HepG2 (cell line): Measurements from ENCODE around the gene ABCC12. TPM values are rescaled to one million over a fixed set of nuclear protein-coding genes. Genes with fewer than 3 reads are reported as not detected.

Experiments
- CEBPB ChIP-seq: IDR thresholded peaks from 2 replicates; pipeline ENCODE4 v1.6.1; 2011; ENCODE audit warnings: low read depth, low read length, improper control_type of control experiment, borderline replicate concordance
- ESRRA ChIP-seq: sonication (generic); formaldehyde crosslinking; IDR thresholded peaks from 2 replicates; pipeline ENCODE4 v1.5.1; 2020; ENCODE audit warnings: mild to moderate bottlenecking, low read depth, missing genetic modification reagents
- IRX3 ChIP-seq: sonication (generic); formaldehyde crosslinking; IDR thresholded peaks from 2 replicates; pipeline ENCODE4 v1.8.1; 2023; ENCODE audit warnings: mild to moderate bottlenecking, low read depth, missing genetic modification reagents, borderline replicate concordance
- JUND ChIP-seq: sonication (generic); formaldehyde crosslinking; IDR thresholded peaks from 2 replicates; pipeline ENCODE4 v1.8.0; 2022; ENCODE audit warnings: mild to moderate bottlenecking, missing genetic modification reagents
- NFKBIZ ChIP-seq: IDR thresholded peaks from 2 replicates; pipeline ENCODE4 v1.6.1; 2018; ENCODE audit warnings: missing genetic modification reagents, missing compliant biosample characterization
- NR2F1 ChIP-seq, 2 experiments: fragments of 450-650 bp in 1 of 2; formaldehyde crosslinking in 1 of 2; IDR thresholded peaks; 2 replicates each; pipeline versions ENCODE4 v1.5.0 to v1.6.1; 2016 to 2020; ENCODE audit warnings: mild to moderate bottlenecking in 1 of 2, missing compliant biosample characterization in 1 of 2, missing genetic modification reagents in 1 of 2, moderate library complexity in 1 of 2
- RBAK ChIP-seq: sonication (generic); formaldehyde crosslinking; IDR thresholded peaks from 2 replicates; pipeline ENCODE4 v1.5.1; 2020; ENCODE audit warnings: mild to moderate bottlenecking, missing genetic modification reagents
- SNAPC2 ChIP-seq: sonication (generic); formaldehyde crosslinking; IDR thresholded peaks from 2 replicates; pipeline ENCODE4 v1.8.1; 2022; ENCODE audit warnings: mild to moderate bottlenecking, missing genetic modification reagents
- SRSF4 ChIP-seq: fragments of 200-400 bp; formaldehyde crosslinking; IDR thresholded peaks from one replicate; pipeline ENCODE4 v1.6.1; 2018; ENCODE audit warnings: mild to moderate bottlenecking, low read depth, low read length, moderate library complexity; ENCODE audit not compliant: poor library complexity, severe bottlenecking
- TCF12 ChIP-seq, 2 experiments: fragments of 450-650 bp in 1 of 2; sonication (generic) in 1 of 2; formaldehyde crosslinking in 1 of 2; IDR thresholded peaks; 2 replicates each; pipeline versions ENCODE4 v1.6.1 to v1.8.0; 2017 to 2022; ENCODE audit warnings: antibody characterized with exemption in 1 of 2, mild to moderate bottlenecking in 1 of 2, missing genetic modification reagents in 1 of 2, moderate library complexity in 1 of 2
- TFDP1 ChIP-seq: IDR thresholded peaks from 2 replicates; pipeline ENCODE4 v1.6.1; 2016; ENCODE audit warnings: missing compliant biosample characterization, missing genetic modification reagents, borderline replicate concordance
- UBTF ChIP-seq: sonication (generic); formaldehyde crosslinking; IDR thresholded peaks from 2 replicates; pipeline ENCODE4 v1.4.0; 2020; ENCODE audit warnings: mild to moderate bottlenecking, missing genetic modification reagents
- ZBTB8A ChIP-seq: sonication (generic); formaldehyde crosslinking; IDR thresholded peaks from 2 replicates; pipeline ENCODE4 v1.4.0; 2020; ENCODE audit warnings: mild to moderate bottlenecking, low read depth, missing genetic modification reagents, borderline replicate concordance
- ZMAT5 ChIP-seq: sonication (generic); formaldehyde crosslinking; IDR thresholded peaks from 2 replicates; pipeline ENCODE4 v1.5.0; 2020; ENCODE audit warnings: mild to moderate bottlenecking, low read depth, missing genetic modification reagents, borderline replicate concordance
- ZNF614 ChIP-seq: IDR thresholded peaks from 2 replicates; pipeline ENCODE4 v1.6.1; 2018; ENCODE audit warnings: missing biosample characterization, missing genetic modification reagents, inconsistent platforms, borderline replicate concordance
- ZNF616 ChIP-seq: sonication (generic); formaldehyde crosslinking; IDR thresholded peaks from 2 replicates; pipeline ENCODE4 v1.5.0; 2020; ENCODE audit warnings: low read depth, mild to moderate bottlenecking, missing genetic modification reagents
- polyA plus RNA-seq, 8 experiments: library from polyadenylated mRNA; depleted of rRNA in 3 of 8; stranded (reverse) in 7 of 8; unstranded in 1 of 8; fragments of >200 nt; fragmentation: Illumina TruSeq in 4 of 8; extraction: Trizol in 4 of 8; gene quantifications; 2 replicates each; pipeline versions ENCODE4 v1.2.1 to v1.2.3, GENCODE V29; 2011 to 2016; ENCODE audit warnings: low read depth in 4 of 8, missing spikeins in 1 of 8, mixed read lengths in 1 of 8; ENCODE audit not compliant: insufficient read depth in 1 of 8
- total RNA-seq, 5 experiments: library from RNA; depleted of rRNA; stranded (reverse); fragments of >200 nt; fragmentation: Illumina TruSeq; extraction: Trizol; gene quantifications; 2 replicates each; pipeline ENCODE4 v1.2.3, GENCODE V29; 2016; ENCODE audit warnings: low read depth in 1 of 5
- TF ChIP-seq, protein P1 (sequence below): sonication (generic); formaldehyde crosslinking; IDR thresholded peaks from 2 replicates; pipeline ENCODE4 v1.4.0; 2020; ENCODE audit warnings: missing genetic modification reagents, borderline replicate concordance
- TF ChIP-seq, protein P2 (sequence below): sonication (generic); formaldehyde crosslinking; IDR thresholded peaks from 2 replicates; pipeline ENCODE4 v1.4.0; 2020; ENCODE audit warnings: missing genetic modification reagents
- TF ChIP-seq, protein P3 (sequence below): sonication (generic); formaldehyde crosslinking; conservative IDR thresholded peaks from 2 replicates; pipeline ENCODE4 v1.4.0; 2020; ENCODE audit warnings: missing genetic modification reagents

ABCC12 gene
- total and polyA plus RNA-seq, 2 of the 13 experiments (the other 11 are each of a cell fraction or from before 2014, with no cell fraction given): not detected

- TF ChIP-seq, protein P1, sequence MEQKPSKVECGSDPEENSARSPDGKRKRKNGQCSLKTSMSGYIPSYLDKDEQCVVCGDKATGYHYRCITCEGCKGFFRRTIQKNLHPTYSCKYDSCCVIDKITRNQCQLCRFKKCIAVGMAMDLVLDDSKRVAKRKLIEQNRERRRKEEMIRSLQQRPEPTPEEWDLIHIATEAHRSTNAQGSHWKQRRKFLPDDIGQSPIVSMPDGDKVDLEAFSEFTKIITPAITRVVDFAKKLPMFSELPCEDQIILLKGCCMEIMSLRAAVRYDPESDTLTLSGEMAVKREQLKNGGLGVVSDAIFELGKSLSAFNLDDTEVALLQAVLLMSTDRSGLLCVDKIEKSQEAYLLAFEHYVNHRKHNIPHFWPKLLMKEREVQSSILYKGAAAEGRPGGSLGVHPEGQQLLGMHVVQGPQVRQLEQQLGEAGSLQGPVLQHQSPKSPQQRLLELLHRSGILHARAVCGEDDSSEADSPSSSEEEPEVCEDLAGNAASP: peak; percentile 30; the same call in 1 of the 2 replicates
- TF ChIP-seq TFDP1: 0 out of 2 replicates have a peak, but pooled peaks have one; percentile 30
- TF ChIP-seq NR2F1 (CRISPR knock-in tag; IDR thresholded peaks at IDR 0.05): no peak
- TF ChIP-seq UBTF (CRISPR knock-in tag): peak; percentile 61
- TF ChIP-seq ZMAT5 (CRISPR knock-in tag): no peak
- TF ChIP-seq, protein P2, sequence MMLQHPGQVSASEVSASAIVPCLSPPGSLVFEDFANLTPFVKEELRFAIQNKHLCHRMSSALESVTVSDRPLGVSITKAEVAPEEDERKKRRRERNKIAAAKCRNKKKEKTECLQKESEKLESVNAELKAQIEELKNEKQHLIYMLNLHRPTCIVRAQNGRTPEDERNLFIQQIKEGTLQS (CRISPR knock-in tag): peak; percentile 94
- TF ChIP-seq ESRRA (CRISPR knock-in tag): peak; percentile 26; the same call in 1 of the 2 replicates
- TF ChIP-seq IRX3 (CRISPR knock-in tag): peak; percentile 76; the same call in 1 of the 2 replicates
- peak; percentile 96 for TF ChIP-seq SNAPC2 (CRISPR knock-in tag)
- TF ChIP-seq ZBTB8A (CRISPR knock-in tag): peak; percentile 30; the same call in 1 of the 2 replicates
- 0 out of 2 replicates have a peak, but pooled peaks have one; percentile 39 for TF ChIP-seq RBAK
- TF ChIP-seq, protein P3, sequence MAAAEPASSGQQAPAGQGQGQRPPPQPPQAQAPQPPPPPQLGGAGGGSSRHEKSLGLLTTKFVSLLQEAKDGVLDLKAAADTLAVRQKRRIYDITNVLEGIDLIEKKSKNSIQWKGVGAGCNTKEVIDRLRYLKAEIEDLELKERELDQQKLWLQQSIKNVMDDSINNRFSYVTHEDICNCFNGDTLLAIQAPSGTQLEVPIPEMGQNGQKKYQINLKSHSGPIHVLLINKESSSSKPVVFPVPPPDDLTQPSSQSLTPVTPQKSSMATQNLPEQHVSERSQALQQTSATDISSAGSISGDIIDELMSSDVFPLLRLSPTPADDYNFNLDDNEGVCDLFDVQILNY (CRISPR knock-in tag): 0 out of 2 replicates have a peak, but pooled peaks have one; percentile 17
- TF ChIP-seq NFKBIZ (CRISPR knock-in tag): 0 out of 2 replicates have a peak, but pooled peaks have one; percentile 69
- no peak for TF ChIP-seq TCF12 (IDR thresholded peaks at IDR 0.05)
- TF ChIP-seq TCF12 (CRISPR knock-in tag; IDR thresholded peaks at IDR 0.05): 0 out of 2 replicates have a peak, but pooled peaks have one; percentile 6
- no peak for TF ChIP-seq JUND
- TF ChIP-seq CEBPB: peak; percentile 89
- TF ChIP-seq SRSF4: no peak
- no peak for TF ChIP-seq ZNF616 (CRISPR knock-in tag)
- TF ChIP-seq ZNF614: peak; percentile 54; the same call in 1 of the 2 replicates
These were observed 9.3 kb upstream of the ABCC12 start (continued) for GRCh38 chr16:48164907-48165715.
